B cell (primary cell): ENCODE results near the gene UQCR11.

ENCODE experiments used
- CTCF ChIP-seq: fragments of 200-600 bp; IDR thresholded peaks from one replicate; pipeline ENCODE4 v1.8.0; 2022; ENCODE audit warnings: antibody characterized with exemption, mild to moderate bottlenecking
- EZH2 ChIP-seq: IDR thresholded peaks from 2 replicates; pipeline ENCODE4 v1.6.1; 2012; ENCODE audit warnings: borderline replicate concordance, low read depth, mild to moderate bottlenecking, moderate library complexity, low read length; ENCODE audit not compliant: insufficient read depth, poor library complexity, severe bottlenecking

GRCh38 chr19:1610579-1610978 is 5.3 kb upstream of the UQCR11 start:
- no peak for TF ChIP-seq CTCF
- no peak for TF ChIP-seq EZH2
